GM12874 (cell line): ENCODE results near the gene COL21A1.

Experiments
- TF ChIP-seq, protein P1 (sequence below): IDR thresholded peaks from 2 replicates; pipeline ENCODE4 v1.5.1; 2011; ENCODE audit warnings: low read depth, mild to moderate bottlenecking, control low read depth, low read length, moderate library complexity; ENCODE audit not compliant: insufficient read depth

The COL21A1 gene

DNA sequence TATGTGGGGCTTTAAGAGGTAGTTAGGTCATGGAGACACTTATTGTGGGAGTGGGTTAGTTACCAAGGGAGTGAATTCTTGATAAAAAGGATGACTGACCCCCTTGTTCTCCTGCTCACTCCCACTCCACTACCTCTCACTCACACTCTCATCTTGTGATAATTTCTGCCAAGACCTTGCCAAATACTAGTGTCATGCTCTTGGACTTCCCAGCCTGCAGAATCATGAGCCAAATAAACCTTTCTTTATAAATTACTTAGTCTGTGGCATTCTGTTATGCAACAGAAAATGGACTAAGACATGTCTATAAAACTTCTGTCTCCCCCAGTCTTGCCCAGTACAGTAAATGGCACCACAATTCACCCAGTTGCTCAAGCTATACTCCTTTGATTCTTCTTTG is 93.3 kb downstream of the COL21A1 start:
- TF ChIP-seq, protein P1, sequence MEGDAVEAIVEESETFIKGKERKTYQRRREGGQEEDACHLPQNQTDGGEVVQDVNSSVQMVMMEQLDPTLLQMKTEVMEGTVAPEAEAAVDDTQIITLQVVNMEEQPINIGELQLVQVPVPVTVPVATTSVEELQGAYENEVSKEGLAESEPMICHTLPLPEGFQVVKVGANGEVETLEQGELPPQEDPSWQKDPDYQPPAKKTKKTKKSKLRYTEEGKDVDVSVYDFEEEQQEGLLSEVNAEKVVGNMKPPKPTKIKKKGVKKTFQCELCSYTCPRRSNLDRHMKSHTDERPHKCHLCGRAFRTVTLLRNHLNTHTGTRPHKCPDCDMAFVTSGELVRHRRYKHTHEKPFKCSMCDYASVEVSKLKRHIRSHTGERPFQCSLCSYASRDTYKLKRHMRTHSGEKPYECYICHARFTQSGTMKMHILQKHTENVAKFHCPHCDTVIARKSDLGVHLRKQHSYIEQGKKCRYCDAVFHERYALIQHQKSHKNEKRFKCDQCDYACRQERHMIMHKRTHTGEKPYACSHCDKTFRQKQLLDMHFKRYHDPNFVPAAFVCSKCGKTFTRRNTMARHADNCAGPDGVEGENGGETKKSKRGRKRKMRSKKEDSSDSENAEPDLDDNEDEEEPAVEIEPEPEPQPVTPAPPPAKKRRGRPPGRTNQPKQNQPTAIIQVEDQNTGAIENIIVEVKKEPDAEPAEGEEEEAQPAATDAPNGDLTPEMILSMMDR: no peak

GRCh38 chr6:56152611-56153010 is 94.8 kb downstream of the COL21A1 start:
- TF ChIP-seq, protein P1: no peak

GRCh38 chr6:56151609-56152224 is 95.7 kb downstream of the COL21A1 start:
- TF ChIP-seq, protein P1: no peak

DNA sequence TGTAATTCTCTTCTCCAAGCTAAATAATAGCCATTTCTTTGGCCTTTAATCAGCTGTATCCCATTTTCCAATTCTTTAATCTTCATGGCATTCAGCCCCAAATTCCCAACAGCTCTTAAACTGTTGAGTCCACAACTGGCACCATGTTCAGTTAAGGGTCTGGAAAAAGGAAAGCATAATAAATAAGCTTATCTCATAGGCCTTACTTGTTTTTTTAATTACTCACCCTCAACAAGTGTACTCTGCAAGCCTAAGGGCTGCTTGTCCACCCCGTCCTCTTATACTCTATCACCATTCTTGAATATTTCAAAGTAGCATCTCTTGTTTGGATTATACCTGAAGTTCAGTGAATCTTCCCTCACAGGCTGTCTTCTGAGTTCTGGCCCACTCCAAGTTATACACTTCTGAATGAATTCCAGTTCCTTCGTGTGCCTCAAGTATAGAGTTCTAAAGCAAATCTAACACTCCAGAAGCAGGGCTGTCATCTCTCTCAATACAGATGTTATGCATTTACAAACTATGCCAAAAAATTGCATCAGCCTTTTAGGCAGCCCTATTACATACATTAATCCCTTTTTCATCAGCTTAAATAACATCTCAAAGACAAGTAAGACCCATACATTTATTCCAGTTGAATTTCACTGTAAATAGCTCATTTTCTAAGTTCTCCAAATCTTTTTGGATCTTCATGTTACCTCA is 98.7 kb downstream of the COL21A1 start:
- TF ChIP-seq, protein P1: no peak

- TF ChIP-seq, protein P1: no peak
These were observed 99.6 kb downstream of the COL21A1 start for GRCh38 chr6:56147766-56148165.

- TF ChIP-seq, protein P1: no peak
These were observed 101.3 kb downstream of the COL21A1 start for GRCh38 chr6:56146086-56146485.

- TF ChIP-seq, protein P1: no peak
These were observed 101.8 kb downstream of the COL21A1 start for GRCh38 chr6:56145616-56146015.
